Body of pancreas (tissue), 4 donors: Measurements from ENCODE around the gene IFNG-AS1.

ENCODE experiments used
- POLR2A ChIP-seq, 3 donors: fragments of 450-650 bp; IDR thresholded peaks; one replicate each; pipeline ENCODE4 v1.6.1; 2016; ENCODE audit warnings: antibody characterized with exemption in 3 of 3, mild to moderate bottlenecking in 2 of 3
- TF ChIP-seq, protein P1 (sequence below), 7 experiments: fragments of 450-650 bp in 4 of 7; fragments of 200-600 bp in 3 of 7; sonication (generic) in 3 of 7; IDR thresholded peaks; one replicate each; pipeline ENCODE4 v1.5.1; 2016 to 2019; ENCODE audit warnings: antibody characterized with exemption in 7 of 7

- TF ChIP-seq, protein P1, sequence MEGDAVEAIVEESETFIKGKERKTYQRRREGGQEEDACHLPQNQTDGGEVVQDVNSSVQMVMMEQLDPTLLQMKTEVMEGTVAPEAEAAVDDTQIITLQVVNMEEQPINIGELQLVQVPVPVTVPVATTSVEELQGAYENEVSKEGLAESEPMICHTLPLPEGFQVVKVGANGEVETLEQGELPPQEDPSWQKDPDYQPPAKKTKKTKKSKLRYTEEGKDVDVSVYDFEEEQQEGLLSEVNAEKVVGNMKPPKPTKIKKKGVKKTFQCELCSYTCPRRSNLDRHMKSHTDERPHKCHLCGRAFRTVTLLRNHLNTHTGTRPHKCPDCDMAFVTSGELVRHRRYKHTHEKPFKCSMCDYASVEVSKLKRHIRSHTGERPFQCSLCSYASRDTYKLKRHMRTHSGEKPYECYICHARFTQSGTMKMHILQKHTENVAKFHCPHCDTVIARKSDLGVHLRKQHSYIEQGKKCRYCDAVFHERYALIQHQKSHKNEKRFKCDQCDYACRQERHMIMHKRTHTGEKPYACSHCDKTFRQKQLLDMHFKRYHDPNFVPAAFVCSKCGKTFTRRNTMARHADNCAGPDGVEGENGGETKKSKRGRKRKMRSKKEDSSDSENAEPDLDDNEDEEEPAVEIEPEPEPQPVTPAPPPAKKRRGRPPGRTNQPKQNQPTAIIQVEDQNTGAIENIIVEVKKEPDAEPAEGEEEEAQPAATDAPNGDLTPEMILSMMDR (IDR thresholded peaks at IDR 0.05), result no peak
- TF ChIP-seq POLR2A (IDR thresholded peaks at IDR 0.05), result no peak
Measured at GRCh38 chr12:67982164-67982563, 7.1 kb upstream of the IFNG-AS1 start.
